ENCODE measurements around the gene ZNF775.

ZNF775 gene

DNA sequence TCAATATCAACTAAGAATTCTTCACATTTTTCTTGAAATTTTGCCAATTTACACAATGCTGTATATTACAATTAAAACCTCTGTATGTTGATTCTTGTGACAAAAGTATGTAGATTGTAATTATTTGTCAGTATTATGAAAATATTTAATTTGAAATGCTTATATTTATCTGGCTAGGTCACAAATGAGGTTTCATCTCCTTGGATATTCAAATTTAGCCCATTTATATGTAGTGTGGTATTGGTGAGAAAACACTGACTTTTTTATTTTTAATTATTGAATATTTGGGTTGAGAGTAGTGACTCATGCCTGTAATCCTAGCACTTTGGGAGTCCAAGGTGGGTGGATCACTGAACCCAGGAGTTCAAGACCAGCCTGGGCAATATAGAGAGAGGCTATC is 34.8 kb upstream of the ZNF775 start:
- H3K4me2 ChIP-seq (ENCODE audit: insufficient read depth, low read length): no peak overlapping the region
- no peak for ATAC-seq (ENCODE audit: insufficient read depth, low read depth)
- H3K36me3 ChIP-seq (ENCODE audit: insufficient read depth, low read length): peaks cover 33% of the 10 kb centered on the region
- no peaks in the 10 kb centered on the region for H3K27me3 ChIP-seq (ENCODE audit: insufficient read depth, low read length, poor library complexity)
- H3K4me3 ChIP-seq (ENCODE audit: low read depth in 1 of 2, low read length in 2 of 2): no peak overlapping the region
- no peaks in the 10 kb centered on the region; the same call in 1 of the 2 replicates for H4K20me1 ChIP-seq (ENCODE audit: insufficient read depth, low read length)
- H3K9me3 ChIP-seq (ENCODE audit: insufficient read depth, low read length, severe bottlenecking): peaks cover 11% of the 10 kb centered on the region
- no peak overlapping the region for H2AFZ ChIP-seq (ENCODE audit: low read depth, low read length)
- H3K27ac ChIP-seq (ENCODE audit: low read length): no peak overlapping the region
- no peaks in the 10 kb centered on the region for H3K79me2 ChIP-seq (ENCODE audit: insufficient read depth, low read length)
- no peaks in the 10 kb centered on the region for H3K4me1 ChIP-seq (ENCODE audit: insufficient read depth, low read length)
- no peak for DNase-seq
- no peak overlapping the region for H3K9ac ChIP-seq (ENCODE audit: low read depth, low read length)
- TF ChIP-seq, protein P1, sequence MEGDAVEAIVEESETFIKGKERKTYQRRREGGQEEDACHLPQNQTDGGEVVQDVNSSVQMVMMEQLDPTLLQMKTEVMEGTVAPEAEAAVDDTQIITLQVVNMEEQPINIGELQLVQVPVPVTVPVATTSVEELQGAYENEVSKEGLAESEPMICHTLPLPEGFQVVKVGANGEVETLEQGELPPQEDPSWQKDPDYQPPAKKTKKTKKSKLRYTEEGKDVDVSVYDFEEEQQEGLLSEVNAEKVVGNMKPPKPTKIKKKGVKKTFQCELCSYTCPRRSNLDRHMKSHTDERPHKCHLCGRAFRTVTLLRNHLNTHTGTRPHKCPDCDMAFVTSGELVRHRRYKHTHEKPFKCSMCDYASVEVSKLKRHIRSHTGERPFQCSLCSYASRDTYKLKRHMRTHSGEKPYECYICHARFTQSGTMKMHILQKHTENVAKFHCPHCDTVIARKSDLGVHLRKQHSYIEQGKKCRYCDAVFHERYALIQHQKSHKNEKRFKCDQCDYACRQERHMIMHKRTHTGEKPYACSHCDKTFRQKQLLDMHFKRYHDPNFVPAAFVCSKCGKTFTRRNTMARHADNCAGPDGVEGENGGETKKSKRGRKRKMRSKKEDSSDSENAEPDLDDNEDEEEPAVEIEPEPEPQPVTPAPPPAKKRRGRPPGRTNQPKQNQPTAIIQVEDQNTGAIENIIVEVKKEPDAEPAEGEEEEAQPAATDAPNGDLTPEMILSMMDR (IDR thresholded peaks at IDR 0.05; ENCODE audit: borderline replicate concordance, extremely low read depth, low read length, poor library complexity, severe bottlenecking): no peak
- TF ChIP-seq EZH2 (IDR thresholded peaks at IDR 0.05; ENCODE audit: borderline replicate concordance, low read depth, low read length, severe bottlenecking): no peak

- ATAC-seq (ENCODE audit: insufficient read depth, low read depth) (no peak), DNase-seq (no peak)
- Histone ChIP-seq H3K4me2 (ENCODE audit: insufficient read depth, low read length) (no peak overlapping the region), H3K79me2 (ENCODE audit: insufficient read depth, low read length) (no peaks in the 10 kb centered on the region), H3K27ac (ENCODE audit: low read length) (no peak overlapping the region), H3K4me3 (ENCODE audit: low read depth in 1 of 2, low read length in 2 of 2) (no peak overlapping the region), H3K4me1 (ENCODE audit: insufficient read depth, low read length) (no peaks in the 10 kb centered on the region), H3K27me3 (ENCODE audit: insufficient read depth, low read length, poor library complexity) (no peaks in the 10 kb centered on the region), H3K9ac (ENCODE audit: low read depth, low read length) (no peak overlapping the region), H3K9me3 (ENCODE audit: insufficient read depth, low read length, severe bottlenecking) (peaks cover 11% of the 10 kb centered on the region), H3K36me3 (ENCODE audit: insufficient read depth, low read length) (peaks cover 26% of the 10 kb centered on the region), H4K20me1 (ENCODE audit: insufficient read depth, low read length) (no peaks in the 10 kb centered on the region; the same call in 1 of the 2 replicates), H2AFZ (ENCODE audit: low read depth, low read length) (no peak overlapping the region)
- TF ChIP-seq, protein P1 (IDR thresholded peaks at IDR 0.05; ENCODE audit: borderline replicate concordance, extremely low read depth, low read length, poor library complexity, severe bottlenecking): no peak
- TF ChIP-seq EZH2 (IDR thresholded peaks at IDR 0.05; ENCODE audit: borderline replicate concordance, low read depth, low read length, severe bottlenecking): no peak
Measured at GRCh38 chr7:150345012-150345411, 34.1 kb upstream of the ZNF775 start.

GRCh38 chr7:150346922-150347321 is 32.2 kb upstream of the ZNF775 start:
- no peaks in the 10 kb centered on the region for H3K4me1 ChIP-seq (ENCODE audit: insufficient read depth, low read length)
- no peak overlapping the region for H3K4me3 ChIP-seq (ENCODE audit: low read depth in 1 of 2, low read length in 2 of 2)
- H3K36me3 ChIP-seq (ENCODE audit: insufficient read depth, low read length): peaks cover 20% of the 10 kb centered on the region
- DNase-seq (no peak), ATAC-seq (ENCODE audit: insufficient read depth, low read depth) (no peak; the same call in 2 of the 3 replicates)
- peak overlapping the region; percentile 22; the same call in 1 of the 2 replicates for H3K27ac ChIP-seq (ENCODE audit: low read length)
- H3K9ac ChIP-seq (ENCODE audit: low read depth, low read length): no peak overlapping the region
- H4K20me1 ChIP-seq (ENCODE audit: insufficient read depth, low read length): no peaks in the 10 kb centered on the region; the same call in 1 of the 2 replicates
- no peak overlapping the region for H2AFZ ChIP-seq (ENCODE audit: low read depth, low read length)
- H3K4me2 ChIP-seq (ENCODE audit: insufficient read depth, low read length): no peak overlapping the region
- no peaks in the 10 kb centered on the region for H3K27me3 ChIP-seq (ENCODE audit: insufficient read depth, low read length, poor library complexity)
- H3K79me2 ChIP-seq (ENCODE audit: insufficient read depth, low read length): no peaks in the 10 kb centered on the region
- TF ChIP-seq EZH2 (IDR thresholded peaks at IDR 0.05; ENCODE audit: borderline replicate concordance, low read depth, low read length, severe bottlenecking): no peak
- TF ChIP-seq, protein P1 (IDR thresholded peaks at IDR 0.05; ENCODE audit: borderline replicate concordance, extremely low read depth, low read length, poor library complexity, severe bottlenecking): no peak
- H3K9me3 ChIP-seq (ENCODE audit: insufficient read depth, low read length, severe bottlenecking): peaks cover 11% of the 10 kb centered on the region

All from DND-41 (cell line).